Measurements from ENCODE around the gene OTOP2.

DNA sequence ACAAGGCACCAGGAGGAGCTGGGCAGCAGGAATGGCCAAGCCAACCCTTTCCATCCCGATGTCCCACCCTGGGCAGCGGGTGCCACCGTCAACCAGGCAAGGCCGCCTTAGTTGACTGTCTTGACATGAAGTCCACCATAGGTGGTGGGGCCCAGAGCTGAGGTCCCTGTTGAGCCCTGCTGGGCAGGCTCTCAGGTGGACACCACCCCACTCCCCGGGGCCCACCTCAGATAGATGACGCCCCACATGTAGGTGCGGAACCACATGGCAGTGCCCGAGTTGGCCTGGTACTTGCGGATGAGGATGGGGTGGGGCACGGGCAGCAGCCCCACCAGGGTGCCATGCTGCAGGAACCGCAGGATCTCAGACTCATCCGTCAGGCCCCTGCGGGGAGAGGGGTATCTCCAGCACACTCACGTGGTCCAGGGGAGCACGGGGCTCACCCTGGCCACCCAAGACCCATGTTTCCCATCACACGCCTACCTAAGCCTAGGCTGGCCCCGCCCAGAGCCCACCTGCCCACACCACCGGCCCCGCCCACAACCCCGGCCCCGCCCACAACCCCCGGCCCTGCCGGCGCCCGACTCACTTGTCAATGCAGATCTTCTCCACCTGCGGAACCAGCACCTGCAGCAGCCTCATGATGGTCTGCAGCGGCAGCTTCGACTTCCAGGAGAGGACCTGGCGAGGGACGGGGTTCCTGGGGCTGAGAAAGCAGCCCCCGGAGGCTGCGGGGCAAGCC, 27.8 kb downstream of the OTOP2 start:
- TF ChIP-seq, protein P1, sequence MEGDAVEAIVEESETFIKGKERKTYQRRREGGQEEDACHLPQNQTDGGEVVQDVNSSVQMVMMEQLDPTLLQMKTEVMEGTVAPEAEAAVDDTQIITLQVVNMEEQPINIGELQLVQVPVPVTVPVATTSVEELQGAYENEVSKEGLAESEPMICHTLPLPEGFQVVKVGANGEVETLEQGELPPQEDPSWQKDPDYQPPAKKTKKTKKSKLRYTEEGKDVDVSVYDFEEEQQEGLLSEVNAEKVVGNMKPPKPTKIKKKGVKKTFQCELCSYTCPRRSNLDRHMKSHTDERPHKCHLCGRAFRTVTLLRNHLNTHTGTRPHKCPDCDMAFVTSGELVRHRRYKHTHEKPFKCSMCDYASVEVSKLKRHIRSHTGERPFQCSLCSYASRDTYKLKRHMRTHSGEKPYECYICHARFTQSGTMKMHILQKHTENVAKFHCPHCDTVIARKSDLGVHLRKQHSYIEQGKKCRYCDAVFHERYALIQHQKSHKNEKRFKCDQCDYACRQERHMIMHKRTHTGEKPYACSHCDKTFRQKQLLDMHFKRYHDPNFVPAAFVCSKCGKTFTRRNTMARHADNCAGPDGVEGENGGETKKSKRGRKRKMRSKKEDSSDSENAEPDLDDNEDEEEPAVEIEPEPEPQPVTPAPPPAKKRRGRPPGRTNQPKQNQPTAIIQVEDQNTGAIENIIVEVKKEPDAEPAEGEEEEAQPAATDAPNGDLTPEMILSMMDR (conservative IDR thresholded peaks at IDR 0.05; ENCODE audit: low read length), result no peak
- TF ChIP-seq EZH2phosphoT487 (IDR thresholded peaks at IDR 0.05; ENCODE audit: borderline replicate concordance, low read depth, low read length), result no peak
